HG03457 (cell line): ENCODE measurements around the gene NECAB2.
"Not testable (repeated sequence)": the region's sequence is repeated elsewhere in the genome, so short reads cannot be mapped to it uniquely, and the experiment has no call there.

Experiments used
- ATAC-seq: cut with Tn5 transposase; IDR thresholded peaks from one replicate; pipeline ENCODE4 v1.9.1; 2021; ENCODE audit warnings: moderate number of reproducible peaks; ENCODE audit not compliant: unreplicated experiment

The NECAB2 gene

GRCh38 chr16:83935858-83936255 lies 32.2 kb upstream of the NECAB2 start:
- ATAC-seq, result no peak

- ATAC-seq, result no peak
Observed at GRCh38 chr16:83936581-83937165, 31.4 kb upstream of the NECAB2 start.

GRCh38 chr16:83937267-83937666 lies 30.8 kb upstream of the NECAB2 start:
- ATAC-seq, result no peak

GRCh38 chr16:83937922-83938885 lies 29.8 kb upstream of the NECAB2 start:
- no peak for ATAC-seq

GRCh38 chr16:83939266-83939855 lies 28.7 kb upstream of the NECAB2 start:
- ATAC-seq, result no peak

GRCh38 chr16:83940119-83940518 lies 27.9 kb upstream of the NECAB2 start:
- ATAC-seq, result no peak

- no peak for ATAC-seq
Observed at GRCh38 chr16:83940630-83941378, 27.2 kb upstream of the NECAB2 start.

- not testable (repeated sequence) for ATAC-seq
Observed at GRCh38 chr16:83941546-83941945, 26.5 kb upstream of the NECAB2 start.

- no peak for ATAC-seq
Observed at GRCh38 chr16:83942074-83942473, 26.0 kb upstream of the NECAB2 start.

- no peak for ATAC-seq
Observed at GRCh38 chr16:83942815-83943515, 25.1 kb upstream of the NECAB2 start.

- ATAC-seq, result no peak
Observed at GRCh38 chr16:83943516-83944050, 24.5 kb upstream of the NECAB2 start.

GRCh38 chr16:83945587-83945986 lies 22.5 kb upstream of the NECAB2 start:
- no peak for ATAC-seq

GRCh38 chr16:83946154-83946780 lies 21.8 kb upstream of the NECAB2 start:
- no peak for ATAC-seq

GRCh38 chr16:83946781-83947566 lies 21.1 kb upstream of the NECAB2 start:
- ATAC-seq, result no peak

GRCh38 chr16:83947642-83948234 lies 20.3 kb upstream of the NECAB2 start:
- no peak for ATAC-seq

GRCh38 chr16:83948914-83949723 lies 18.9 kb upstream of the NECAB2 start:
- ATAC-seq, result no peak

- no peak for ATAC-seq
Observed at GRCh38 chr16:83949724-83950001, 18.4 kb upstream of the NECAB2 start.

- not testable (repeated sequence) for ATAC-seq
Observed at GRCh38 chr16:83950862-83951399, 17.1 kb upstream of the NECAB2 start.
